ENCODE measurements around the gene IGF2BP1. TPM values are rescaled to one million over a fixed set of nuclear protein-coding genes. Genes with fewer than 3 reads are reported as not detected.

Gene IGF2BP1
- total and polyA plus RNA-seq, 2 of the 8 experiments (the other 6 are each of a cell fraction or from before 2014, with no cell fraction given) = 41.6 to 513 TPM

GRCh38 chr17:49029801-49030200 lies 32.6 kb downstream of the IGF2BP1 start (continued):
- TF ChIP-seq CHD2 (IDR thresholded peaks at IDR 0.05; ENCODE audit: low read length) (no peak), SP4 (IDR thresholded peaks at IDR 0.05; ENCODE audit: low read length) (no peak), CBX8 (IDR thresholded peaks at IDR 0.05; ENCODE audit: borderline replicate concordance, low read depth, low read length) (no peak), SP1 (IDR thresholded peaks at IDR 0.05; ENCODE audit: low read depth, low read length) (no peak), CHD7 (IDR thresholded peaks at IDR 0.05; ENCODE audit: insufficient replicate concordance, low read length) (no peak), SIN3A (conservative IDR thresholded peaks at IDR 0.05 in 1 of 2, IDR thresholded peaks at IDR 0.05 in 1 of 2; ENCODE audit: low read depth in 1 of 2, low read length in 2 of 2) (no peak), FOSL1 (IDR thresholded peaks at IDR 0.05; ENCODE audit: insufficient read depth, low read depth, low read length) (no peak), RAD21 (IDR thresholded peaks at IDR 0.05 in 1 of 2, conservative IDR thresholded peaks at IDR 0.05 in 1 of 2; ENCODE audit: low read depth in 2 of 2, low read length in 2 of 2) (no peak)
